Lower lobe of right lung (tissue), 2 donors: ENCODE measurements around the gene ZXDC. TPM values are rescaled to one million over a fixed set of nuclear protein-coding genes. Genes with fewer than 3 reads are reported as not detected.

Experiments used
- ATAC-seq, 2 donors: fragments of 200-7000 bp; cut with Tn5 transposase; one replicate each; pipeline ENCODE4 v1.9.1; 2020 to 2022; ENCODE audit warnings: mild to moderate bottlenecking in 2 of 2, moderate library complexity in 2 of 2
- DNase-seq: peaks from one replicate; pipeline ENCODE4 v3.0.0-alpha.2; 2020
- H3K27ac ChIP-seq: fragments of 200-600 bp; one replicate; pipeline ENCODE4 v1.8.0; 2022
- H3K27me3 ChIP-seq: fragments of 200-600 bp; one replicate; pipeline ENCODE4 v1.8.0; 2022; ENCODE audit warnings: low read depth
- H3K36me3 ChIP-seq: fragments of 200-600 bp; one replicate; pipeline ENCODE4 v1.8.0; 2022; ENCODE audit warnings: mild to moderate bottlenecking
- H3K4me1 ChIP-seq: fragments of 200-600 bp; one replicate; pipeline ENCODE4 v1.8.0; 2022
- H3K4me3 ChIP-seq: fragments of 200-600 bp; one replicate; pipeline ENCODE4 v1.8.0; 2022; ENCODE audit warnings: mild to moderate bottlenecking
- H3K9me3 ChIP-seq: fragments of 200-600 bp; one replicate; pipeline ENCODE4 v1.8.0; 2022
- CTCF ChIP-seq: fragments of 200-600 bp; IDR thresholded peaks from one replicate; pipeline ENCODE4 v1.8.0; 2022; ENCODE audit warnings: antibody characterized with exemption, mild to moderate bottlenecking
- intact Hi-C: fragments of 100-400 bp; cut with DNase I; formaldehyde crosslinking; loops from one replicate; pipeline ENCODE4 v1.11.0; 2022
- total RNA-seq: library from RNA; stranded (reverse); fragmentation: NEBNext Ultra II Directional; extraction: Animal tissue kit (Norgen Biotek cat#: 25700); gene quantifications from one replicate; pipeline ENCODE4 v1.2.1, GENCODE V29; 2021
- donor health status: DM: no; HTN: yes; CAD: no; lungs with severe emphysema.

Gene ZXDC
- total RNA-seq, 1 donor from 2014 or later = 40.4 TPM

GRCh38 chr3:126414961-126415660 is 60.6 kb downstream of the ZXDC start:
- H3K27ac ChIP-seq = no peak overlapping the region
- no peak for TF ChIP-seq CTCF
- no peaks in the 10 kb centered on the region for H3K36me3 ChIP-seq
- H3K9me3 ChIP-seq = no peaks in the 10 kb centered on the region
- intact Hi-C loops = no loop called here
- DNase-seq = no peak
- ATAC-seq = no peak
- no peak overlapping the region for H3K4me3 ChIP-seq
- peaks cover 54% of the 10 kb centered on the region for H3K27me3 ChIP-seq
- no peaks in the 10 kb centered on the region for H3K4me1 ChIP-seq

GRCh38 chr3:126414406-126414805 is 61.3 kb downstream of the ZXDC start:
- Histone ChIP-seq H3K27me3 (peaks cover 54% of the 10 kb centered on the region), H3K36me3 (no peaks in the 10 kb centered on the region), H3K9me3 (no peaks in the 10 kb centered on the region), H3K4me3 (no peak overlapping the region), H3K4me1 (no peaks in the 10 kb centered on the region), H3K27ac (no peak overlapping the region)
- DNase-seq (no peak), ATAC-seq (no peak)
- TF ChIP-seq CTCF = no peak
- intact Hi-C loops = no loop called here

GRCh38 chr3:126413693-126414080 is 62.0 kb downstream of the ZXDC start:
- H3K27ac ChIP-seq = no peak overlapping the region
- H3K9me3 ChIP-seq = no peaks in the 10 kb centered on the region
- ATAC-seq (no peak), DNase-seq (no peak)
- no peak overlapping the region for H3K4me3 ChIP-seq
- peaks cover 52% of the 10 kb centered on the region for H3K27me3 ChIP-seq
- H3K4me1 ChIP-seq = no peaks in the 10 kb centered on the region
- no peaks in the 10 kb centered on the region for H3K36me3 ChIP-seq
- no peak for TF ChIP-seq CTCF
- intact Hi-C loops = no loop called here

GRCh38 chr3:126412841-126413692 is 62.6 kb downstream of the ZXDC start:
- Histone ChIP-seq H3K4me3 (no peak overlapping the region), H3K4me1 (no peaks in the 10 kb centered on the region), H3K36me3 (no peaks in the 10 kb centered on the region), H3K27me3 (peaks cover 46% of the 10 kb centered on the region), H3K27ac (no peak overlapping the region), H3K9me3 (no peaks in the 10 kb centered on the region)
- DNase-seq (no peak), ATAC-seq (no peak)
- TF ChIP-seq CTCF = no peak
- intact Hi-C loops = no loop called here

- ATAC-seq (no peak), DNase-seq (no peak)
- intact Hi-C loops = no loop called here
- no peaks in the 10 kb centered on the region for H3K27me3 ChIP-seq
- H3K27ac ChIP-seq = no peak overlapping the region
- H3K4me1 ChIP-seq = no peaks in the 10 kb centered on the region
- H3K9me3 ChIP-seq = no peaks in the 10 kb centered on the region
- H3K36me3 ChIP-seq = no peaks in the 10 kb centered on the region
- TF ChIP-seq CTCF = no peak
- H3K4me3 ChIP-seq = no peak overlapping the region
Observed at GRCh38 chr3:126408099-126408498, 67.6 kb downstream of the ZXDC start.
